Activated CD4-positive, CD25-positive, alpha-beta regulatory T cell treated with anti-CD3 and anti-CD28 coated beads, Interleukin-2, amount 50 U/mL, for 24 hours (primary cell): Measurements from ENCODE around the gene REPS2.

ENCODE experiments used
- ATAC-seq, 2 donors: fragments of 150-1000 bp; cut with Tn5 transposase; one replicate each; pipeline ENCODE4 v1.10.0; 2021; ENCODE audit warnings: mild to moderate bottlenecking in 1 of 2, moderate library complexity in 1 of 2

The REPS2 gene

GRCh38 chrX:17098516-17099247 is 152.2 kb downstream of the REPS2 start:
- no peak for ATAC-seq

GRCh38 chrX:17104433-17104832 is 158.0 kb downstream of the REPS2 start:
- no peak for ATAC-seq

- ATAC-seq: no peak
These were observed 174.4 kb downstream of the REPS2 start for GRCh38 chrX:17120816-17121215.

GRCh38 chrX:17154001-17154400 is 207.5 kb downstream of the REPS2 start:
- ATAC-seq: no peak

GRCh38 chrX:17160975-17161374 is 214.5 kb downstream of the REPS2 start:
- ATAC-seq: no peak

GRCh38 chrX:17161991-17162390 is 215.5 kb downstream of the REPS2 start:
- no peak for ATAC-seq

- ATAC-seq: no peak
These were observed 217.6 kb downstream of the REPS2 start for GRCh38 chrX:17164079-17164478.

GRCh38 chrX:17164941-17165340 is 218.5 kb downstream of the REPS2 start:
- no peak for ATAC-seq

GRCh38 chrX:17167915-17168314 is 221.5 kb downstream of the REPS2 start:
- no peak for ATAC-seq

GRCh38 chrX:17170973-17171372 is 224.5 kb downstream of the REPS2 start:
- no peak for ATAC-seq

GRCh38 chrX:17174671-17175070 is 228.2 kb downstream of the REPS2 start:
- no peak for ATAC-seq

GRCh38 chrX:17182317-17182716 is 235.9 kb downstream of the REPS2 start:
- ATAC-seq: no peak

GRCh38 chrX:17183566-17183965 is 237.1 kb downstream of the REPS2 start:
- ATAC-seq: no peak

GRCh38 chrX:17185431-17185830 is 239.0 kb downstream of the REPS2 start:
- ATAC-seq: no peak

- no peak for ATAC-seq
These were observed 240.8 kb downstream of the REPS2 start for GRCh38 chrX:17187136-17187756.

- ATAC-seq: no peak
These were observed 245.6 kb downstream of the REPS2 start for GRCh38 chrX:17192106-17192505.
